IPS DF 4.7 (cell line): ENCODE data around the gene OR1L4.

Source experiments
- DNase-seq: peaks from one replicate; pipeline ENCODE4 v3.0.0-alpha.2; 2013; ENCODE audit warnings: low spot score; ENCODE audit errors: extremely low read depth

OR1L4 gene, protein sequence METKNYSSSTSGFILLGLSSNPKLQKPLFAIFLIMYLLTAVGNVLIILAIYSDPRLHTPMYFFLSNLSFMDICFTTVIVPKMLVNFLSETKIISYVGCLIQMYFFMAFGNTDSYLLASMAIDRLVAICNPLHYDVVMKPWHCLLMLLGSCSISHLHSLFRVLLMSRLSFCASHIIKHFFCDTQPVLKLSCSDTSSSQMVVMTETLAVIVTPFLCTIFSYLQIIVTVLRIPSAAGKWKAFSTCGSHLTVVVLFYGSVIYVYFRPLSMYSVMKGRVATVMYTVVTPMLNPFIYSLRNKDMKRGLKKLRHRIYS

DNA sequence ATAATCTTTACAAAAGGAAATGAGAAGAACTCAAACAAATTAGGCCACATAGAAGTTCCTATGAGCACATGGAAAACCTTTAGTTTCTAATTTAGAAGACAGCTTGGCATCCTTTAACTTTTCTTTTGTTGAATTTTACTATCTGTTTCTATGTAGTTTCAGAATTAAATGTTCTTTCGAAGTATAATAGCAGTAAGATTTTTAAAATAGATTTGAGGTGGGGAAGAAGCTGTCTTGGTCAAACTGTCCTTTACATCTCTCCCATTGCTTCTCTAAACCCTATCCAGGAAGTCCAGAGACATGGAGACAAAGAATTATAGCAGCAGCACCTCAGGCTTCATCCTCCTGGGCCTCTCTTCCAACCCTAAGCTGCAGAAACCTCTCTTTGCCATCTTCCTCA is at the start of gene OR1L4:
OR1L4 (plus strand) TSS at position 301 of the 400 bp plus-strand sequence; CDS start at position 301, 0 bp downstream.
- DNase-seq, result no peak

- no peak for DNase-seq
These were observed 38.9 kb upstream of the OR1L4 start for GRCh38 chr9:122684851-122685250.

DNA sequence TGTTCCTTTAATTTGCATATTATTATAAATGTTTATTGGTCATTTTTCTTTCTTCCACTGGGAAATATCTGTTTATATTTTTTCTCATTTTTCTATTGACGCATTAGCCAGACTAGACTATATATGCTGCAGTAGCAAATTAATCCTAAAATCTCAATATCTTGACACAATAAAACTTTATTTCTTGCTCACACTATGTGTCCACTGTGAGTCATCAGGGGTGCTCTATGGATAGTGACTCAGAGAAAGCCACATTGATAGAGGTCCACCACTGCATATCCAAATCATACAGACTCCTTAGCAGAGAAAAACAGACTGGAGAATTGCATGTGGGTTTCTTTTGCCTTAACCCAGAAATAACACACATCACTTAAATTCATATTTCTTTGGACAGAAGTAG is 28.1 kb upstream of the OR1L4 start:
- DNase-seq, result no peak

DNA sequence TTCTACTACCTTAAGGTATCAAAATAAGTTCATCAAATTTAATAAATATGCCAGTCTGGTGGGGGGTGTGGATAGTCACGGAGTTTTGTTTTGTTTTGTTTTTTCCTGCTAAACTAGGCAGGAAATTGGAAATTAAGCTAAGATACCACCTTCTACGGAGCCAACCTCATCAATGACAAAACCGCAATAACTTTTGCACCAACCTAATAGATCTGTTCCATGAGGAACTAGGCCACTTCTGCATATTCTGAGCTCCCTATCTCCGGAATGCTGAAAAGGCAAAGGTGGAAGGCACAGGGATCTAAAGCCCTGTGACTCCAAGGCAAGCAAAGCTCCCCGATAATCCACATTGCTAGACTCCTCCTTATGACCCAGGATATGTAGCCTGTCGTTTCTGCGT is 5.8 kb upstream of the OR1L4 start:
- DNase-seq, result no peak

- no peak for DNase-seq
These were observed 4.6 kb upstream of the OR1L4 start for GRCh38 chr9:122719218-122719617.

DNA sequence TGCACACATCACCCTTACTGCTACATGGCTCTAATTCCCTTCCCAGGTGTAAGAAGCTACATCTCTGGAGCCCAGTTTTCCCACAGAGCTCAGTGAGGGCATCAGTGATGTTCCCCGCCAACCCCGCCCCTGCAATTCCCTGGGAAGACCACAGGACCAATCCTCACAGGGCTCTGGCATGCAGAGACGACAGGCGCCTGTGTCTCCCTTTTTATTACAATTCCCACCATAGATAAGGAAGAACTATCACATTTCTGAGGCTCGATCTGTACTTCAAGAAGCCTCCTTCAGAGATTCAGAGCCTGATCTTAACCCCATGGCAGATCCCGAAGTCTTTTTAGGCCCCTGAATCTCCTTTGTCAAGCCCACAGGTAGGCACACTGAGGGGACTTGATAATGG is 18.2 kb downstream of the OR1L4 start, which contains the start of gene OR1L6:
OR1L6 (plus strand) TSS at position 301 of the 400 bp plus-strand sequence. CDS start 7,545 bp downstream, outside the sequence.
- DNase-seq, result no peak

DNA sequence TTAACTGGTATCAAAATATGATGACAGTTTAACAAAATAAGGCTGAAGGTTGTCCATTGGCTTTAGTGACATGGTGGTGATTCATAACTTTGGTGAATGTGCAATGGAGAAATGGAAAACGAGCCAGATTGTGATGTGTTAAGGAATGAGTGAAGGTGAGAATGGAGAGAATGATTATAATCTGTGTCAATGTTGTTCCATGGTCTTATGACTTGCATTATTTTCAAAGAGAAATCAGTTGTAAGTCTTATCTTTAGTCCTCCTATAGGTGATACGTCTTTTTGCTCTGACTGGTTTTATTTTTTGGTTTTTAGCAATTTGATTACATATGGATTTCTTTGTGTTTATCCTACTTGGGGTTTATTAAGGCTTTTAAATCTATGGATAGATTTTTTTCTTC is 31.0 kb downstream of the OR1L4 start:
- no peak for DNase-seq

- no peak for DNase-seq
These were observed 44.0 kb downstream of the OR1L4 start for GRCh38 chr9:122767817-122768216.
